Spleen (tissue), 10 donors: ENCODE results near the gene PTGR1. TPM values are rescaled to one million over a fixed set of nuclear protein-coding genes. Genes with fewer than 3 reads are reported as not detected.

Experiments
- polyA plus RNA-seq, 3 donors: library from polyadenylated mRNA; stranded (reverse); fragments of 200-250 nt; gene quantifications; one replicate each; pipeline ENCODE4 v1.2.1, GENCODE V29; 2013
- total RNA-seq, 7 donors: library from RNA; depleted of rRNA in 3 of 7; stranded (reverse); fragments of >200 nt in 3 of 7; fragmentation: NEBNext Ultra II Directional in 4 of 7; extraction: Animal tissue kit (Norgen Biotek cat#: 25700) in 4 of 7; gene quantifications; one replicate each; pipeline versions ENCODE4 v1.1.0 to v1.2.1, GENCODE V29; 2016 to 2021
- donor health status: healthy with polysubstance abuse.
- donor health status: DM: no; HTN: no; CAD: no; lungs with moderate emphysema.
- donor health status: DM: no; HTN: no; CAD: no.
- donor health status: Bipolar disorder and iron deficiency.
- donor health status: healthy.
- donor health status: DM: no; HTN: no; CAD: no.
- donor health status: DM: yes; HTN: yes; CAD: no.

Gene PTGR1
- total and polyA plus RNA-seq, 10 donors: 2.8 to 14.6 (median 9.6) TPM

Other genes starting within 250 kb of the PTGR1 start
- 10 to 100 TPM; 53.2 to 71.2 (median 59.1) TPM for gene ECPAS, start 115.3 kb downstream of the PTGR1 start, total RNA-seq
- gene ECPAS, start 115.3 kb downstream of the PTGR1 start, polyA plus RNA-seq: 10 to 100 TPM in 1 of 3 donors, 1 to 10 TPM in 2; 7.5 to 11.9 (median 8.6) TPM
- gene ZNF483, start 74.5 kb downstream of the PTGR1 start, total RNA-seq: 10 to 100 TPM in 3 of 7 donors, 1 to 10 TPM in 4; 6.3 to 13.7 (median 9.0) TPM
- under 1 TPM; 0.14 to 0.63 (median 0.42) TPM for gene ZNF483, start 74.5 kb downstream of the PTGR1 start, polyA plus RNA-seq
- 1 to 10 TPM; 3.3 to 6.0 (median 4.1) TPM for gene DNAJC25, start 31.7 kb upstream of the PTGR1 start, total RNA-seq
- gene DNAJC25, start 31.7 kb upstream of the PTGR1 start, polyA plus RNA-seq: 1 to 10 TPM; 3.1 to 3.4 (median 3.3) TPM
- gene GNG10, start 62.0 kb upstream of the PTGR1 start, total RNA-seq: 100 to 1,000 TPM in 1 of 7 donors, 10 to 100 TPM in 6; 34.5 to 141 (median 59.5) TPM
- gene GNG10, start 62.0 kb upstream of the PTGR1 start, polyA plus RNA-seq: 10 to 100 TPM; 34.0 to 63.6 (median 45.7) TPM
- under 1 TPM in 1 of 7 donors, not detected in 6; 0.07 TPM for gene SHOC1, start 195.3 kb upstream of the PTGR1 start, total RNA-seq
- gene SHOC1, start 195.3 kb upstream of the PTGR1 start, polyA plus RNA-seq: not detected